Hematopoietic multipotent progenitor cell treated with erythropoietin and hydrocortisone succinate and interleukin-3 and kit ligand, for 17 days (in vitro differentiated cells): ENCODE results near the gene FBXL17.

Experiments
- DNase-seq: peaks from one replicate; pipeline ENCODE4 v3.0.0-alpha.2; 2015; ENCODE audit warnings: low spot score

Gene FBXL17

DNA sequence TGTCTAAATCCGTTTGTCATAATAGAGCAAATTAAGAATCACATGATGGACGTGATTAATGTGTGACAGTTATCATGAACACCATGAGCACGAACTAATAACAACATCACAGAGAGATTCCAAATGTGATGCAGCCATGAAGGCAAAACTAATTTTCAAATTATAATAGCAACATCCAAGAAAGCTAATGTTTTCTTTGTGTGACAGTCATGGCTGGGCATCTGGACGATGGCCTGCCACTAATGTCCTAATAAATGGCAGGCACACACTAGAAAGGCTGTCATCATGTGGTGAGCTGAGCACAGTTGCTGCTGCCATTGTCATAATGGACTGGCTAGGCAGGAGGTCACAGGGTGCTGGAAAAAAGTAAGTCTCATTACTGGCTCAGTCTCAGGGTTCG is 431.1 kb downstream of the FBXL17 start:
- DNase-seq = no peak

DNA sequence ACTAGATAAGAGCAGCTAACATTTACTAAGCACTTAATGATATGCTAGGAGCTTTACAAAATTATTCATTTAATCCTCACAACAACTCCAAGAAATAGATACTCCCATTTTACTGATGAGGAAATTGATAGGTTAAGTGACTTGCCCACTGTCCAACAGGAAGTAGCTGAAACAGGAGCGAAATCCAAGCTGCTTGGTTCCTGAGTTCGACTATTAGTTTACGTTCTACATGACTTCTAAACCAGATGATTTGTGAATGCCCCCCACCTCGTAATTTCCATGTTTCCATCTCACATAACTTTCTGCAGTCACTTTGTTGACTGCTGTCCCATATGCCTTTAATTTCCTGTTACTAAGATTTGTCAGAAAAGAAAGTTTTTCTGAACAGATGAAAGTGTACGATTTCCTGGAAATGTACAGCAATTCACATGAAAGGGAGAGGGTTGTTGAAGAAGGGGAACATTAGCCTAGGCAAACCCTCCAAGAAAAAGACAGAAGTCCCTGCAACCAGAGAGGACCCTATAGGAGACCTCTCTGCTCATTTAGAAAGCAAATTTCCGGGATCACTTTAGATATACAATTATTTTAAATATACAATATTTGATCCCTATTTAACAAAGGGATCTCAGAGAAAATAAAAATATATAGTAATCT is 432.1 kb downstream of the FBXL17 start:
- DNase-seq = no peak

DNA sequence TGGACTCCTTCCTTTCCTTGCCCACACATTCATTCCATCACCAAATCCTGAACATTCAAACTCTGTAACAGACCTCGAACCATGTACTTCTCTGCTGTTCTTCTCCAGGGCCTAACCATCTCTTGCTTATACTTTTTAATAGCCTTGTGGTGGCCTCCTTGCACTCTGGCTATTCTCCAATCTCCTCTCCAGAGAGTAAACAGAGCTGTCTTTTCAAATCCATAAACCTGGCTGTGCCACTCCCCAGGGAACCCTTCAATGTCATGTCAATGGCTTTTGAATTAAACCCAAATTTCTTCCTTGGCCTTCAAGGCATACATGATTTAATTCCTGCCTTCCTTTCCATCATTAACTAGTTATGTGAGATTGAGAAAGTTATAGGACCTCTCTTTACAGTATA is 433.5 kb downstream of the FBXL17 start:
- no peak for DNase-seq

DNA sequence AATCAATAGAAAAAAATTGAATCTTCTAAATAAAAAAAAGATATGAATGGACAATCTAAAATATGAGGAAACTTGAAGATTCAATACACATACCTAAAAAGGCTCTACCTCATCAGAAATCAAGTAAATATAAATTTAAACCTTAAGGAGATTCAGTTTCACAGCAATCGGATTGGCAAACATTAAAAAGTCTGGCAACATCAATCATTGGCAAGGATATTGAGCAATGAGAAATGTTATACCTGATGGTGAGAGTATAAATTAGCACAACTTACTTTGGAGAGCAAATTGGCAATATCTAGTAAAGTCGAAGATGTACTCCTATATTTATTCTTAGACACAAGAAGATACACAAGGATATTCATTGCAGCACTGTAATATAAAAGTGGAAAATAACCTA is 436.8 kb downstream of the FBXL17 start:
- no peak for DNase-seq

DNA sequence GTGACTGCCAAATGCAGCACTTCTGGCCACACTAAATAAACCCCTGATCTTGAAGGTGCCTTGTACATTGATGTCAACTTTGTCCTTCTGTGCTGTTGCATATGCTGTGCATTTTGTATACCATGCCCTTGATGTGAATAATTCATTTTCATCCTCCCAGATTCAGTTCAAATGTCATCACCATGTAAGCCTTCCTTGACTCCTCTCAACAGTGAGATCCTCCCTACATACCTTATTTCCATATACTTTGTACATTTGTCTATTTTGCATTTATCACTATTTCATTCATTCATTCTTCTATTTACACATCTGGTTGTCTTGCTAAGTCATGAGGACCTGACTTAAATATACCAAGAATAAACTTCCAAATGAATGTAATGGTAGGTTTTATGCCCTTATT is 438.0 kb downstream of the FBXL17 start:
- no peak for DNase-seq

DNA sequence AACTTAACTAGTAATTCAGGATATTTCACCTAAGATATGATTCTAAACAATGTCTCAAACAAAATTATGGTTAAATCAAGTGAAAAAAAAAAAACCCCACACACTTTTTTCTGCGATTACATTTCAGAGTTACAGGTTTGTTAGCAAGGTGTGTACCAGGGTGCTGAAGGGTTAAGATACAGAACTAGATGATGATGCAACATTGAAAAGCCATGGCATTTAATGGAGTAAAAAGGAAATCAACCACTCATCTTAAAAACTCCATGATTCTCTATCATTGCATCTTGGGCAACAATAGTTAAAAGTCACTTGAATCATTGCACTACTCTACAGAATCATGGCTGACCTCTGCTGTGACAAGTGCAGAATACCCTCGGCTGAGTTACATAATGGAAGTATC is 440.9 kb downstream of the FBXL17 start:
- no peak for DNase-seq

DNA sequence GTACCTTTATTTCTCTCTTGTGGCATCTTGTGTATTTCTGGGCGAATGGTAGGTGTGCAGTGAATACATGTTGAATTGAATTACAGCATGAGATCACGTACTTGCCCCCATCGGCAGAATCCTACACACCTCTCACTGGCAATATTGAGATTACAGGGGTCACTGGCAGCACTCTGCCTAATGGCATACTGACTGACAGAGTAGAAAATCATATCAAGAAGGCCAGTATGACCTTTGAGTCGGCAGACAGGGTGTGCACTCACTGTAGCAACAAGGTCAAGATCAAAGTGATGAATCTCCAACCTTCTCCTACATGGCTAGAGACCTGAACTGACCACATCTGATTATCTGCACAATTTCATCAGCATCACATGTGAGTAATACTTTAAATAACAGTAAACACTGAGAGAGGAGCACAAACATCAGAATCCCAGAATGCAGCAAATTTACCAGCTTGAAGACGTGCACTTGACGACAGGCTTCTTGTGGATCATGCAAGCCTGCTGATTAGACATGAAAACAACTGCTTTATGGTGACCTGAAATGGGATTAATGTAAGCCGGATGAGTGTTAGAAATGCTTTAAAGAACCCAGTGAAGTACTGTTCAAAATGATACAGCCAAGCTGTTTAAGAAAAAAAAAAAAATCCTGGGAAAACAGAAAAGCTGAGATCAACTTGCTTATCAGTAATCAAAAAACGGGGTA is 444.1 kb downstream of the FBXL17 start:
- no peak for DNase-seq

DNA sequence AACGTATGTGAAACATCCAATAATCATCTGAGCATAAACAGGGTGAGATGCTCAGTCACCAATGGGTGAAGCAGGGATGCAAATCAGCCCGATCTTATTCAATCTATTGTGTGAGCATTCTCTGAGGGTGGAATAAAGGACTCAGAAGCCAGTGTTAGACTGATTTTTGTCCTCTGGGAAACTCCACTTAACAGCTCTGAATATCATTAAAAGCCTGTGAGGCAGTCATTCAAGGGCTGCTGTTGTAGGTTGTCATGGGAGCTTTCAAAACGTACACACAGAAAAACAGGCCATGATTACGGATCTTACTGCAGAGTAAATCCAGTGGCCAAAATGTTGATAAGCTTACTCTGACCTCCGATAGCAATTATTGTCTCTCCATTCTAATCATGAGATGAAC is 444.7 kb downstream of the FBXL17 start:
- no peak for DNase-seq

DNA sequence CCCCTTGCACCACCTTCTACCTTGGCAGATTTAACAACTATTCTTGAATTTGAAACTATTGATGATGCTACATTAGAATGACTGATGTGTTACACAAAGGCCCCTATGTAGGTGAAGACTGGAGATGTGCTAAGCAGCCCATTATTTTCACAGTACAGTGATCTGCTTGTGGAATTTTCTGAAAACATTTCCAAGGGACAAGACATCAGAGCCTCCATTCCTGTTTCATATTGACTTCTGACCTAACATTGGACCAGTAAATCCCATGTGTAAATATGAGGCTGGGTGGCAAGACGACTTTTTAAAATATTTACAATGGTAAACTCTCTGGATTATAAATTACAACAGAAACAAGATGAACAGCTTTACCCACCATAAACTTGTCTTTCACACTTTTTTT is 445.4 kb downstream of the FBXL17 start:
- DNase-seq = no peak

DNA sequence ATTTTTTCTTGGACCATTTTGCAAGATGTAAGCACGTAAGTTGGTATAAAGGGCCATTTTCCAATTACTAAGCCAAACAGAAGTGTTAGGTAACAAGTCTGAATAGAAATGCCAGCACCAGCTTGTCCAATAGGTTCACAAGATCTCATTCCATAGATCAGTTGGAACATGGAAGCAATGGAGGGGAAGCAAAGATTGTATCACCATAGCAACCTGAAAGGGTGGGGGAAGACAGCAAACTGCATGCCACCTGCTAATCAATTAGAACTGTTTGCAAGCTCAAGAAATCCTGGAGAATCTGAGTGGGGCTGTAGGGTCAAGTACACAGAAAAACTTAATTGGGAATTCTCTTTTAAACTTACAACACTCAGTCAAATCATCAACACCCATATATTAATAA is 446.3 kb downstream of the FBXL17 start:
- DNase-seq = no peak

DNA sequence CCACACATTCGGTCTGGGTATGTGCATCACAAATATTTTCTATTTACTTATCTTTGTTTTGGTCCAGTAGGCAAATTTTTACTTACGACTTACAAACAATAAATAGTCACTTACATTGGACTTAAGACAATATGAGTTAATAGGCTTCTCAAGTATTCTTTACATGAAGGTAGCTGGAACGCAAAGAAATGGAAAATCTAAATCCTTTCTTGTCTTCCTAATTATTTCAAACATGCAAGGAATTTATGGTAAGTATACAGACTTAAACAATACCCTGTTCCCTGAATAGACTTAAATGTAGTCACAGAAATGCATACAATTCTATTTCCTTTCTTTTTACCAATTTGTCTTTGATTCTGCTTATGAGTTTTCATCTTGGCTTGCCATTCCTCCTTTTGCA is 448.6 kb downstream of the FBXL17 start:
- no peak for DNase-seq

DNA sequence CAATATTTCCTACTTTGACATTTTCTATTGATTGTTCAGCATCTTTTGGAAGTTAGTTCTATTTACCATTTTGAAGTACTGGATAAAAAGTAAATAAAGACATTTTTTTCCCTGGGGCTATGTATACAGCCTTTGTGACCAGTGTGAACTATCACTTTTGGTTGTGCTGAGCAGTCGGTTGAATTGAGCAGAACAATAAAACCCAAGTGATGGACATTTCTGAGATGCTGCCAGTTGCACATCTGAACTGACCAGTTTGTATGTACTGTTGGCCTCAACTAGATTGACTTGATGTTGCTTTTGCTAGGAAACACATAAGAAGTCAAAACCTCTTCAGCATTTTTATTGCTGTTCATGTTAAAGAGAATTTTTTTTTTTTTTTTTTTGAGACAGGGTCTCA is 451.0 kb downstream of the FBXL17 start:
- DNase-seq = no peak

DNA sequence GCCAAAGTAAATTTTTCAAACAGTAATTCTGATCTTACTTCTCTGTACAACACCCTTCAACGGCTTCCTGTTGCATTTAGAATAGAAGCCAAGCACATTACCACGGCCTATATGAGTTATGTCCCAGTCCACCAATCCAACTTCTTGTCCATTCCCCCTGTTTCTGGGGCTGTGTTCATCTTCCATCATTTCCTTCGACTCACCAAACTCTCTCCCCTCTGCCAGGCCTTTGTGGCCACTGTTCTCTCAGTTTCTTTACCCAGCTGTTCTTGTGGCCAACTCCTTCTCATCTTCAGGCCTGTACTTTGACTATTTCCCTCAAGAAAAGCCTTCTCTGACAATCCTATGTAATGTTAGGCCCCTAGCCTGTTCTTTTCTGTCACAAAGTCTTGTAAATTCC is 451.8 kb downstream of the FBXL17 start:
- DNase-seq = no peak

DNA sequence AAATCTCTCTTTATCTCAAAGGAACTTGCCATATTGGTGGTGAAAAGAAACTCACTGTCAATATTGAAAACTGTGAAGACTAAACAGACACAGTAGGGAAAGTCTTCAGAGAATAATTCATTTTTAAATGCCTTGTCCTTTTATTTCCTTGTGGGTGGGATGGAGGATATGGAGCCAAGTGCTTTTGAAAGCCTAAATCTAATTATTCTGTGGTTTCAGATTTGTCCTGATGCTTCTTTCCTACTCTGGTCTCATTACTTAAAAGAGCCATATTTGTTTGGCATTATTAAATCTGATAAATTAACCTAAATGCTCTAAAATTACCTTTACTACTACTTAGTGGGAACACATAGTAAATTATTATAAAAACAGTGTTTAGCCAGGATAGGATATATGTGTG is 452.8 kb downstream of the FBXL17 start:
- no peak for DNase-seq

DNA sequence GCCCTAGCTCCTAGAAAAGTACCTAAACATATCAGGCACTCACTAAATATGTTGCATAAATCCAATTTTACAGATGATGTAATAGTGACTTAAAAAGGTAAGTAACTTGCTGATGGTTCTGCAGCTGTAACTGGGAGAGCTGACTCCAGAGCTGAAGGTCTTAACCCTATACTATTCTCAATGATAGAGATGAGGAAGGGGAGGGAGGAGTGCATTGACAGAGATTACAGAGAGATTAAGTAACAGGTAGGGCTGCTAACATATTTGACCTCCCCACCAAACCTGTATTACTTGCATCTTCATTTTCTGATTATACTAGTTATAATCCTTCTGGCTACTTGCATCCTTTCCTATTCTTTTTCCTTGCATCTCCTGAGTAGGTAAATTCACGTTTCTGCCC is 455.8 kb downstream of the FBXL17 start:
- no peak for DNase-seq

DNA sequence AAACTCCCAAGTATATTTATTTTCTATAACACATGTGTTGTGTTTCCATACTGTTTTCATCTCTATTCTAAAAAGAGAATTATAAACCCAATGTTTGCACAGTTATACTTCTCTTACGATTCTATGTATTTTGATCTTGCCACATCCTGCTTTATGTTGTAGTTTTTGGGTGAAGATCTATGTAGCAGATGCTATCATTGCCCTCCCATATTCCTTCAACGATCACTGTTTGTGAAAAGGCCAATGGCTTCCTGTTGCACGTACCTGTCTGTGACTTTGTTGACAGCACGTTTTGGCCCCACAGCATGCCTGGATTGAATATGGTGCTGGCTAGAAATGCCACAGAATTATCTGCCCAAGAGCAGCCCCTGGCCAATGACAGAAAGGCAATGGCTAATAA is 456.7 kb downstream of the FBXL17 start:
- DNase-seq = no peak

DNA sequence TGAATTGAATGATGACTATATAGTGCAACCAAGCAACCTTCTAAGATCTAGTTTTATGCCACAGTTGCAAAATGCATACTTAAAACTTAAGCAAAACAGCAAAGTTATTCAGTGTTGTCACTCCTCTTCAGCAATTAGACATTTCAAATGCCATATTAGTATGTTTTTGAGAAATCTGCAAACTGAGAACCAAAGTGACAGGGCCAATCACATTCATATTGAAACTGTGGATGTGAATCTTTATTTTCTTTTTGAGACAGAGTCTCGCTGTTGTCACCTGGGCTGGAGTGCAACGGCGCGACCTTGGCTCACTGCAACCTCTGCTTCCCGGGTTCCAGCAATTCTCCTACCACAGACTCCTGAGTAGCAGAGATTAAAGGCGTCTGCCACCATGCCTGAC is 461.9 kb downstream of the FBXL17 start:
- no peak for DNase-seq

DNA sequence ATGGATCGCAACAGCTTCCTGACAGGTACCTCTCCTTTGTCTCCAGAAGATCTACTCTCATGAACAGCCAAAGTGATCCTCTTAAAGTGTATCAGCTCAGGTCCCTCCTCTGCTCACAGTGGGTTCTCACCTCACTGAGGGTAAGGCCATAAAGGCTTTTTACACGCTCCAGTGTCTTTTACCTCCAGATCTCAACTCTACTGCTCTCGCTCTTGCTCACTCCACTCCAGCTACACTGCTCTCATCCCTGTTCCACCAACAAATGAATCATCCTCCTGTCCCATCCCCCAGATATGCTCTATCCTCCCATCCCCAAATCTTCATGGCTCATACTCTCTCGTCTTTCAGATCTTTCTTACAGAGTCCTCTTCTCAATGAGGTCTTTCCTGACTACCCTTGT is 462.5 kb downstream of the FBXL17 start:
- no peak for DNase-seq

DNA sequence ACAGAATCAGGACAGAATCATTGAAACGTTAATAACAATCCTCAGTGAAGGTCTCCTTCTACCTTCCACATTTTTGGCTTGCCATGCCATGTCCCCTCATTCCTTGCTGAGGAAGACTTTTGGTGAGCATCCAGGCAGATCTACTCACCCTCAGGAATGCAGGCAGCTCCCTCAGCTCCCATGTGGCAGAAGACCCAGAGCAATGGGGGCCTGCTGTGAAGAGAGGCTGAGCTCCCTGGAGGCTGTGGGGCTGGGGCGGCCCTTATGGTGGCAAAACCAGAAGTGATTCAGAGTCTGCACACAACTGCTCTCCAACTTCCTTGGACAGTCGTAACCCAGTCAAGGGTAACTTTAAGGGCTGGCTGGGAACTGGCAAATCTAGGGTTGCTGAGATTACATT is 463.9 kb downstream of the FBXL17 start:
- no peak for DNase-seq

DNA sequence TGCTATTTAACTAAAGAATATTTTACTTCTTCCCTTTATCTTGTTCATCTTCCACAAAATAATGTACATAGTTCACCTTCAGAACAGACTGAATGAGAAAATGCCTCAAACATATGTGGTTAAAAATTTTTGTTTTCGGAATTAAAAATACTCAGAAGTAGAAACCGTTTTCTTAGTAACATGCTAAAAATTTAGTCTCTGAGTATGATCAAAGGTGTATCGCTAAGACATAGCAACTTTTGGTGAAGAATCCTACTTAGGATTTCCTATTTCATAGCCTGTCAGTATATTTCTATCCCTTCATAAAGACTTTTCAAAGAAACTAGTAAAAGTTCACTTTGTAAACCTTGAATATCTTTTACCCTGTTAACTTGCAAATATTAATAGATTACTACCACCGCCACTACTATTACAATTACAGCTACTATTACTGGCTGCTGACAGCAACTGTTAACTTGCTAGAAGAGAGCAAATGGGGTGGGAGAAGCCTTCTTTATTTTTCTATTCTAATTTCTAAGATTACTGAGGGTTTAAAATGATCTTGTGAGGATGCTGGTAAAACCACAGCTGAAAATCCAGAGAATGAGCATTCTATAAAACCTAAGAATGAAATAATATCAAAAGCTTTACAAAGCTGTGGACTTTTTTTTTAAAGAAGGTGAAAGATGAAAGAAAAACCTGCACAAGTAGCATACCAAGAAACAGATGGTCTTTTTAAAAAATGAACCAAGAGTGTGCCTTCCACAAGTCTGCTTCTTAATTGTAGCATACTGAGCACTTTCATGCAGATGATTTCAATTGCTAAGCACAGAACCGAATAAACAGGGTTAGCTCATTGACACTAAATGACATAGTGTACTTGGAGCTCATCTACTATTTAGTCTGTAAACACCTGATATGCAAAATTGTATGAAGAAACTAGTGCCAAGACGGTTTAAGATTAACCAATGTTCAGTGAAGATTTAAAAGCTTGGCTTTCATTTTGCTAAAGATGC is 464.9 kb downstream of the FBXL17 start:
- no peak for DNase-seq

DNA sequence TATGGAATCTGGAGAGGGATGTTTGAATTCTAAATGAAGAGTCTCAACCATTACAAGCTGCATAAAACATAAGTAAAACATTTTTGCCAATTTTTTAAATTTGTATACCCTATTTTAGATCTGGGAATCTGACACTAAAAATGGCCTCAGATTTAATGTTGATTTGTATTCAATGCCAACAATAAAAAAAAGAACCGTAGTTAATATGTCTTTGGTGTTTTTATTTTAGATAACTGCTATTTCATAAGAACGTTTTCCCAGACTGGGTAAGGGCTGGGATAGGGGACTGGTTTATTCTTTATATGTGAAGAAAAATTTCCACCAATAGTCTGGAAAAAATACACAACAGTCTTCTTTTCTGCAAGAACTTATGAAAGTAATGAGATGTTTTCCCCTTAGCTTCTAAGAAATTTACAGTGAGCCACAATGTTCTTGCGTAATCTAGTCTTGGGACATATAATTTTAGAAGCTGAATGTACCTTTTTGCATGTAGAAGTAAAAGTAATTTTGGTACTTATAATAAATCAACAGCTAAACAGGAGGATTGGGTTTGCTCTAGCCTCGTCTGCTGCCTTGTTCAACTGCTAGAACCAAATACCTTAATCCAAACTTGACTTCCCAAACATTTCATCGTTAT is 466.6 kb downstream of the FBXL17 start:
- no peak for DNase-seq

DNA sequence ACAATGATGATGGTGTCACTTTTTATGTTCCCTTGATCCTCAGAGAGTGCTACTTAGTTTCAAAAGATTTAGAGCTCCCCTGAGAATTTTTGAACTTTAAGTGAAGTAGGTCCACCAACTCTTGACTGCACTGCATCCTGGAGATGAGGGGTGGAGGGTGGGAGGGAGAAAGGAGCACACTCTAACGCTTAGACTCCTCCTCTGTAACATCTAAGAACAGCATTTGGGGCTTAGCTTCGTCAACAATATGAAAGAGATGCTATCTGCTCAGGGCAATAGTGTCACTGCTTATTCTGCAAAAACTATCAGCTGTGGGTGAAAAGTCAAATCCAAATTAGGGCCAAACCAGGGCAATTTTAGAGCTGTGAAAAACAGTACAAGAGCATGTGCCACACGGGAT is 468.4 kb downstream of the FBXL17 start:
- no peak for DNase-seq

DNA sequence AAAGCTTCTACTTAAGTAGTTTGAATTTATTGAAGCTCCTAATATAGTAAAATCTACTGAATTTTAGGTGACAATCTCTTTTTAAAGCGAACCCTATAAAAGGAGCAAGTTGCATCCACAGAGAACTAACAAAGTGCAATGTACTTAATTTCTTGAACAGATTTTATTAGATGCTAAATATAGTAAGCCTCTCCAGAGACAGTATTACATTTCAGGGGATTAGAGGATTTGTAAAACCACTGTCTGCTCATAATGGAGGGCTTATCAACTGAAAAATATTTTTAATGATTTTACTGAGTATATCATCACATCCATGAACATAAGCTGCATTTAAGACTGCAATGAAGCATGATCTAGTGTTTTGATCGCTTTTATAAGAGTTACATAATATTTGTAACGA is 481.2 kb downstream of the FBXL17 start:
- DNase-seq = no peak
